ENCODE data around the gene HOXD3.

HOXD3 gene

GRCh38 chr2:176165370-176166050 is 8.4 kb downstream of the HOXD3 start:
- DNase-seq, result no peak

- no peak for DNase-seq
Observed at GRCh38 chr2:176166272-176166671, 9.2 kb downstream of the HOXD3 start.

- DNase-seq, result no peak
Observed at GRCh38 chr2:176167398-176167797, 10.3 kb downstream of the HOXD3 start.

GRCh38 chr2:176169181-176169580 is 12.1 kb downstream of the HOXD3 start:
- no peak for DNase-seq

- DNase-seq, result no peak
Observed at GRCh38 chr2:176169711-176170110, 12.6 kb downstream of the HOXD3 start.

GRCh38 chr2:176170602-176171305 is 13.6 kb downstream of the HOXD3 start:
- no peak for DNase-seq

GRCh38 chr2:176171351-176172006 is 14.4 kb downstream of the HOXD3 start:
- no peak for DNase-seq

- no peak for DNase-seq
Observed at GRCh38 chr2:176172007-176172894, 15.1 kb downstream of the HOXD3 start.

GRCh38 chr2:176172895-176173566 is 15.9 kb downstream of the HOXD3 start:
- no peak for DNase-seq

GRCh38 chr2:176173567-176174381 is 16.7 kb downstream of the HOXD3 start:
- no peak for DNase-seq

GRCh38 chr2:176174382-176174823 is 17.3 kb downstream of the HOXD3 start:
- DNase-seq, result no peak

GRCh38 chr2:176174824-176175708 is 18.0 kb downstream of the HOXD3 start:
- no peak for DNase-seq

- no peak for DNase-seq
Observed at GRCh38 chr2:176175709-176176607, 18.9 kb downstream of the HOXD3 start.

GRCh38 chr2:176177580-176178037 is 20.5 kb downstream of the HOXD3 start:
- DNase-seq, result no peak

- peak; percentile 81 for DNase-seq
Observed at GRCh38 chr2:176178038-176178756, 21.1 kb downstream of the HOXD3 start.

GRCh38 chr2:176178757-176179295 is 21.7 kb downstream of the HOXD3 start:
- no peak for DNase-seq

- no peak for DNase-seq
Observed at GRCh38 chr2:176181551-176181950, 24.4 kb downstream of the HOXD3 start.

- DNase-seq, result no peak
Observed at GRCh38 chr2:176182671-176183070, 25.6 kb downstream of the HOXD3 start.

All from NCI-H2171 (cell line).